Spleen (tissue), 7 donors: ENCODE measurements around the gene HIC2.
"Not testable (repeated sequence)": the region's sequence is repeated elsewhere in the genome, so short reads cannot be mapped to it uniquely, and the experiment has no call there.

ENCODE experiments used
- CTCF ChIP-seq, 11 experiments: fragments of 200-600 bp in 7 of 11; fragments of 450-650 bp in 4 of 11; sonication (generic) in 4 of 11; IDR thresholded peaks in 8 of 11; conservative IDR thresholded peaks in 3 of 11; 1 replicate in 7 of 11; 2 replicates in 4 of 11; pipeline versions ENCODE4 v1.4.0 to v1.8.0; 2016 to 2021; ENCODE audit warnings: antibody characterized with exemption in 11 of 11, inconsistent platforms in 4 of 11, mild to moderate bottlenecking in 1 of 11
- POLR2AphosphoS5 ChIP-seq, 3 donors: sonication (generic); formaldehyde crosslinking; IDR thresholded peaks; one replicate each; pipeline ENCODE4 v1.5.1; 2017; ENCODE audit warnings: antibody characterized with exemption in 3 of 3
- donor health status: DM: no; HTN: no; CAD: no; lungs with moderate emphysema.
- donor health status: DM: no; HTN: no; CAD: no.
- donor health status: DM: no; HTN: no; CAD: no.

GRCh38 chr22:21435998-21436810, 19.0 kb downstream of the HIC2 start:
- not testable (repeated sequence) for TF ChIP-seq CTCF (IDR thresholded peaks at IDR 0.05 in 8 of 11, conservative IDR thresholded peaks at IDR 0.05 in 3 of 11); POLR2AphosphoS5 (IDR thresholded peaks at IDR 0.05)
